Tibial nerve (tissue), 4 donors: ENCODE measurements around the gene ATG7. TPM values are rescaled to one million over a fixed set of nuclear protein-coding genes. Genes with fewer than 3 reads are reported as not detected.
A peak's percentile ranks its signal among the peaks of the same experiment; 100 is the strongest.

Experiments
- DNase-seq, 2 donors: peaks; one replicate each; pipeline ENCODE4 v3.0.0-alpha.2; 2019; ENCODE audit warnings: low spot score in 2 of 2
- H3K27ac ChIP-seq, 4 donors: fragments of 200-600 bp; sonication (generic) in 3 of 4; one replicate each; pipeline ENCODE4 v1.5.1; 2017 to 2019; ENCODE audit warnings: mild to moderate bottlenecking in 1 of 4
- H3K27me3 ChIP-seq, 2 donors: fragments of 200-600 bp; sonication (generic) in 1 of 2; one replicate each; pipeline versions ENCODE4 v1.5.1 to v1.6.0; 2017 to 2019
- H3K36me3 ChIP-seq, 3 donors: fragments of 200-600 bp; sonication (generic); one replicate each; pipeline ENCODE4 v1.5.1; 2018 to 2019
- H3K4me1 ChIP-seq, 4 donors: fragments of 200-600 bp; sonication (generic) in 3 of 4; one replicate each; pipeline ENCODE4 v1.5.1; 2017 to 2019
- H3K4me3 ChIP-seq, 4 donors: fragments of 200-600 bp; sonication (generic) in 3 of 4; one replicate each; pipeline ENCODE4 v1.5.1; 2017 to 2019; ENCODE audit warnings: mild to moderate bottlenecking in 1 of 4, moderate library complexity in 1 of 4
- H3K9me3 ChIP-seq, 4 donors: fragments of 200-600 bp; sonication (generic) in 3 of 4; one replicate each; pipeline ENCODE4 v1.5.1; 2017 to 2019
- CTCF ChIP-seq, 5 experiments: fragments of 200-600 bp in 3 of 5; fragments of 450-650 bp in 2 of 5; sonication (generic) in 3 of 5; IDR thresholded peaks; one replicate each; pipeline ENCODE4 v1.5.1; 2016 to 2019; ENCODE audit warnings: antibody characterized with exemption in 5 of 5, mild to moderate bottlenecking in 3 of 5, moderate library complexity in 2 of 5
- EP300 ChIP-seq, 2 donors: sonication (generic); formaldehyde crosslinking; IDR thresholded peaks; one replicate each; pipeline ENCODE4 v1.6.1; 2017; ENCODE audit warnings: antibody characterized with exemption in 2 of 2, mild to moderate bottlenecking in 1 of 2
- POLR2A ChIP-seq, 2 donors: fragments of 450-650 bp; IDR thresholded peaks; one replicate each; pipeline ENCODE4 v1.6.1; 2017; ENCODE audit warnings: antibody characterized with exemption in 2 of 2, mild to moderate bottlenecking in 2 of 2, moderate library complexity in 2 of 2
- WGBS, 2 donors: methylation state at CpG; one replicate each; pipeline ENCODE4 v1.1.5; 2018; 5-methylcytosine and 5-hydroxymethylcytosine counted together
- total RNA-seq, 4 donors: library from RNA; depleted of rRNA; stranded (reverse); fragments of >200 nt; gene quantifications; one replicate each; pipeline ENCODE4 v1.1.0, GENCODE V29; 2016

The ATG7 gene
- total RNA-seq, 4 donors from 2014 or later = 71.0 to 94.0 (median 76.2) TPM

- no peak for DNase-seq
- Histone ChIP-seq H3K36me3 (peaks cover 0 to 6% (median 0%) of the 10 kb centered on the region in 3 donors), H3K9me3 (no peaks in the 10 kb centered on the region), H3K4me1 (peaks cover 3 to 95% (median 51%) of the 10 kb centered on the region in 4 donors), H3K4me3 (no peak overlapping the region), H3K27me3 (no peaks in the 10 kb centered on the region), H3K27ac (peak overlapping the region; percentile 55 to 92 (median 88))
- WGBS, 2 donors = 42 to 57% methylated on average over 5 of the region's 5 CpGs
- TF ChIP-seq EP300 (IDR thresholded peaks at IDR 0.05) (no peak), POLR2A (IDR thresholded peaks at IDR 0.05) (no peak), CTCF (IDR thresholded peaks at IDR 0.05) (no peak)
Measured at GRCh38 chr3:11602886-11603527, 330.8 kb downstream of the ATG7 start.

- peak; percentile 33 to 73 for DNase-seq
- Histone ChIP-seq H3K4me3 (no peak overlapping the region), H3K36me3 (peaks cover 0 to 6% (median 0%) of the 10 kb centered on the region in 3 donors), H3K9me3 (no peaks in the 10 kb centered on the region), H3K27me3 (no peaks in the 10 kb centered on the region), H3K4me1 (peaks cover 3 to 95% (median 52%) of the 10 kb centered on the region in 4 donors), H3K27ac (peak overlapping the region; percentile 55 to 92 (median 88))
- TF ChIP-seq POLR2A (IDR thresholded peaks at IDR 0.05) = no peak
- peak in 1 of 2 donors; percentile 81 for TF ChIP-seq EP300 (IDR thresholded peaks at IDR 0.05)
- no peak for TF ChIP-seq CTCF (IDR thresholded peaks at IDR 0.05)
- 22 to 23% methylated on average over 9 of the region's 9 CpGs for WGBS, 2 donors
Measured at GRCh38 chr3:11603628-11604027, 331.4 kb downstream of the ATG7 start.

GRCh38 chr3:11604139-11604892 is 332.1 kb downstream of the ATG7 start:
- peaks cover 0 to 6% (median 0%) of the 10 kb centered on the region in 3 donors for H3K36me3 ChIP-seq
- peaks cover 3 to 95% (median 56%) of the 10 kb centered on the region in 4 donors for H3K4me1 ChIP-seq
- WGBS, 2 donors = 36% methylated on average over 8 to 15 of the region's 15 CpGs
- H3K27me3 ChIP-seq = no peaks in the 10 kb centered on the region
- H3K9me3 ChIP-seq = no peaks in the 10 kb centered on the region
- H3K27ac ChIP-seq = peak overlapping the region; percentile 55 to 92 (median 88)
- DNase-seq = no peak
- no peak overlapping the region for H3K4me3 ChIP-seq
- TF ChIP-seq POLR2A (IDR thresholded peaks at IDR 0.05) = peak in 1 of 2 donors; percentile 13
- no peak for TF ChIP-seq CTCF (IDR thresholded peaks at IDR 0.05)
- TF ChIP-seq EP300 (IDR thresholded peaks at IDR 0.05) = peak; percentile 14 to 33

- WGBS, 2 donors = 76 to 89% methylated on average over 1 of the region's 1 CpG
- DNase-seq = no peak
- Histone ChIP-seq H3K27ac (peak overlapping the region; percentile 40 to 92 (median 68)), H3K4me3 (no peak overlapping the region), H3K9me3 (no peaks in the 10 kb centered on the region), H3K27me3 (no peaks in the 10 kb centered on the region), H3K36me3 (no peaks in the 10 kb centered on the region), H3K4me1 (peaks cover 3 to 95% (median 51%) of the 10 kb centered on the region in 4 donors)
- TF ChIP-seq CTCF (IDR thresholded peaks at IDR 0.05) (no peak), POLR2A (IDR thresholded peaks at IDR 0.05) (no peak), EP300 (IDR thresholded peaks at IDR 0.05) (no peak)
Measured at GRCh38 chr3:11605398-11605797, 333.2 kb downstream of the ATG7 start.
